GM19463 (cell line): Measurements from ENCODE around the gene KDM5B.
"Not testable (repeated sequence)": the region's sequence is repeated elsewhere in the genome, so short reads cannot be mapped to it uniquely, and the experiment has no call there.

Experiments
- ATAC-seq: cut with Tn5 transposase; IDR thresholded peaks from one replicate; pipeline ENCODE4 v1.9.1; 2021; ENCODE audit warnings: mild to moderate bottlenecking, moderate library complexity; ENCODE audit not compliant: unreplicated experiment

Gene KDM5B

GRCh38 chr1:202794051-202794740 lies 14.0 kb downstream of the KDM5B start:
- ATAC-seq: no peak

DNA sequence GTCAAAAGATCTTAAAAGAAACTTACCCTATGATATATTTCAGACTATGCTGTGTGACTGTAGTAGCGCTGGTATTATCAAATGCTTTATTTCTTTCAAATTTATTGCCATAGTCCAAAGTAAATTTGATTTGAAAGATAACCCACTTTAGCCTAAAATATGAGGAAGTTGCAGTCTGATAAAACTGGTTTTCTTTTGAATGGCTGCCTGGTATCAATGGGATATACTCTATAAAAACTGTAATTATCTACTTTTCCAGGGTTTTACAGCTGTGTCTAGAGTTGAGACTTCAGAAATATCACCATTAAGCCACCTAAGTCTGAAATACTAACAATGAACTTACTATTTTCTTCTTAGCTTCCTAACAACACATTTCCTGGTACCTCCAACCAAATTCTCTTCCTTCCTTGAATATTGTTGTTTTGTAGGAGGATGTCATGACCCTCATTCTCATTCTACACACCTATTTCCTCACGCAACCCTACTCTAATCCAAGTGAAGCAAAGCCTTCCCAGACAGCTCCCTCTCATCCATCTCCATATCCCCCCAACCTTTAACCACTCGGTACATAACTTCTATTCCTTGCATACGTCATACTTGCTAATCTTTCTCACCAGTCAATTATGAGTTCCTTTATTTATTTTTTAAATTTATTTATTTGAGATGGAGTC lies 17.0 kb downstream of the KDM5B start:
- ATAC-seq: no peak

DNA sequence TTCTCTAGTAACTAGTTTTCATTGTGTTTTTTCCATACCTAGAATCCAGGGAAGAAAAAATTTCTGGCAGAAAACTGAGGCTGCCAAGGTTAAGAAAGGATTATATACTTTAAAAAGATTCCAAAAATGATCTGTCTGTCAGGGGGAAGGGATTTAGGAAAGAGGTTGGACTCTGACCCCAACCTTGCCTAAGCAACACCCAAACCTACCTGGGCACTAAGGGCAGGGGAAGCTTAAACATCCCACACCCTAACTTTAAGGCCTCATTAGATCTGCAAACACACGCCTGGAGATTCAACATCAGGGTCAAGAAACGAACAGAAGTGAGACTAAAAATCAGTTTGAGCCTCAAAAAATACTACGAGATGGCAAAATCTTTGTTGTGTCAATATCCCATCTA lies 19.4 kb downstream of the KDM5B start:
- ATAC-seq: no peak

DNA sequence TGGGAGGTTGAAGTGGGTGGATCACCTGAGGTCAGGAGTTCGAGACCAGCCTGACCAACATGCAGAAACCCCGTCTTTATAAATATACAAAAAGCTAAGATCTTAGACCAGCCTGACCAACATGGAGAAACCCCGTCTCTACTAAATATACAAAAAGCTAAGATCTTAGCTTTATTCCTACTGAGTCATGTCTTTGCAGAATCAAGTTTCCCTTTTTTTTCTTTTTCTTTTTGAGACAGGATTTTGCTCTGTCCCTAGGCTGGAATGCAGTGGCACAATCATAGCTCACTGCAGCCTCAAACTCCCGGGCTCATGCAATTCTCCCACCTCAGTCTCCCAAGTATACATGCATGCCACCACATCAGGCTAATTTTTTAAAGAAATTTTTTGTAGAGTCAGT lies 21.4 kb downstream of the KDM5B start:
- ATAC-seq: no peak

- ATAC-seq: no peak
Measured at GRCh38 chr1:202781180-202781579, 27.0 kb downstream of the KDM5B start.

GRCh38 chr1:202770135-202770534 lies 38.1 kb downstream of the KDM5B start:
- no peak for ATAC-seq

GRCh38 chr1:202765721-202766120 lies 42.5 kb downstream of the KDM5B start:
- no peak for ATAC-seq

GRCh38 chr1:202762019-202762418 lies 46.2 kb downstream of the KDM5B start:
- no peak for ATAC-seq

DNA sequence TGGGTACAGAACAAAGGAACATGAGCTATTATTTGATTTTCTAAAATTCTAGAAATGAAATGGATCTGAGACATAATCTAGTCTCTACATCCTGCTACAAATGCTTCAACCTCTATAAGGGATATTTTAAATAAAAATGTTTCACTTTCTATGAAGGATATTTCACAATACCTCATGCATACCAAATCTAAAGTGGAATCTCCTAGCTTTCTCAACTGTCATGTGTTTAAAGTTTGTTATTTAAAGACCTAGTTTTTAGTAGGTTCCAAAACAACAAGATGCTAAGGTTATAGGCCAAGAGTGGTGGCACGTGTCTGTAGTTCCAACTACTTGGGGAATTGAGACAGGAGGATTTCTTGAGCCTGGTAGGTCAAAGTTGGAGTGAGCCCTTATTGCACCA lies 47.6 kb downstream of the KDM5B start:
- ATAC-seq: no peak

DNA sequence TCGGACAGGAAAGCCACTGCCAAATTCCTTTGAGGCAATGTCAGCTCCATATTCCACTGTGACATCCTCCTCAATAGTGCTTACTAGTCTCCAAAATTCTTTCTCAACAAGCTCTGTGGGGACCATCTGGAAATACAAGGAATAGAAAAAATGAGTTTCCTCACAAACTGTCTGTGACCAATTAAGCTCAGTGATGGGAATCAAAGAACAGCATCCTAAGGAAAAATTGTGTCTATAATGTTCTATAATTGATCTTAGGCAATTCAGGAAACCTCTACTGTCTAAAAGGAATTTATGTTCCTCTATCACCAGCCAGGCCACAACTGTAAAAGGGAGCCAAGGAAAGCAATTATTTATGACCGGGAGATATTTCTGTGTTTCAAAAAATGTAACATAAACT lies 51.8 kb downstream of the KDM5B start:
- no peak for ATAC-seq

GRCh38 chr1:202754293-202754692 lies 53.9 kb downstream of the KDM5B start:
- ATAC-seq: no peak

GRCh38 chr1:202752774-202753173 lies 55.4 kb downstream of the KDM5B start:
- no peak for ATAC-seq

DNA sequence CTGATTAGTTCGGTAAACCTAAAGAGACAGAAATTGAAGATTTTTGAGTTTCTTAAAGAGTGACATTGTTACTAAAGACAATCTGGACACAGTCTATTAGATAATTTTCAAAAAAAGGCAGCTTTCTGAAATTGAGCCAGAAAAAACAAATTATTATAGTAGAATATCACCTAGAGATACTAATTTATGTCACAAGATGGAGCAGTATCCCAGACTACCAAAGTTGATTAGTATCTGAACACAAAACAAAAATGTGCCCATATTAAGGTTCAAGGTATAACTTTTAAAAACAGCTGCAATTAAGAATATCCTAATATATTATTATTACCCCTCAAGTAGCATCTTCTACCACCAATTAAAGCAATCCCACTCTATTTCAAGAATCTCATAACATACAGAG lies 57.5 kb downstream of the KDM5B start:
- no peak for ATAC-seq

DNA sequence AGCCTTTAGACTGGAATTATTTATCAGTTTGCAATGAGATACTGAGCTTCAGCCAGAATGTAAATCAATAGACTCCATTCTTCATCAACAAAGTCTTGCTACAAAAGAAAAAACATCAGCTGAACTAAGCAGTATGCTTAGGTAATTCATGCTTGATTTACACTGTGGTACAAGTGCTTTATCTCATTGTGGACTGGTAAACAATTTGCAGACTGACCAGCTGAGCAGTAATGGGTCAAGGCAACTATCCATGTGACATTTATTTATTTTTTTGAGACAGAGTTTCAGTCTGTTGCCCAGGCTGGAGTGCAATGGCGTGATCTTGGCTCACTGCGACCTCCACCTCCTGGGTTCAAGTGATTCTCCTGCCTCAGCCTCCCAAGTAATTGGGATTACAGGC lies 58.2 kb downstream of the KDM5B start:
- ATAC-seq: no peak

DNA sequence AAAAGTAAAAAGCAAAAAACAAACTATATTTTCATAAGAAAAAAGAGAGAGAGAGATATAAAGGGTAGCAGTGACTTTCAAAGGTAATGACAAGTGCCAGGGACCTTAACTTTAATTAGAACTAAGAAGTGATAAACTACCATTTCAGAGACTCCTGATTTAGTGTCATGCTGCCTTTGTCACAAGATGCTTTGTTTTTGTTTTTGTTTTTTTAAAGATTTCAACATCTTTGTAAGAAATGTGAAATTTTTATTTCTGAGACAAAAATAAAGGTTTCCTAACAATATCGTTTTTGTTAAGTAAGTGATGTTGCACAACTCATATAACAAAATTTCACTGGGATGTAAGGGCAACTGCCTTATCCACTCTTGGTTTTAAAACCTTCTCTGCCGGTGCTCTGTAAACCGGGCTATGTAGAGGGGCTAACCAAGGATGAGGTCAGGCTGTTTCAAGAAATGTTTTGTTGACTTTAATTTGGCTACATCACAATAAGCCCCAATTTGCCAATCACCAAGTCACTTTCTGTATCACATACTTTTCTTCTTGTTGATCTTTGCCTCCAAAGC lies 62.8 kb downstream of the KDM5B start:
- ATAC-seq: no peak

DNA sequence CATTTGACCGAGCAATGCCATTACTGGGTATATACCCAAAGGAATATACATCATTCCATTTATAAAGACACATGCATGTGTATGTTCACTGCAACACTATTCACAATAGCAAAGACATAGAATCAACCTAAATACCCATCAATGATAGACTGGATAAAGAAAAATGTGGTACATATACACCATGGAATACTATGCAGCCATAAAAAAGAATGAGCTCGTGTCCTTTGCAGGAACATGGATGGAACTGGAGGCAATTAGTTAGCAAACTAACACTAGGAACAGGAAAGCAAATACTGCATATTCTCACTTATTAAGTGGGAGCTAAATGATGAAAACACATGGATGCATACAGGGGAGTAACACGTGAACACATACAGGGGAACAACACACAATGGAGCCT lies 63.5 kb downstream of the KDM5B start:
- not testable (repeated sequence) for ATAC-seq

DNA sequence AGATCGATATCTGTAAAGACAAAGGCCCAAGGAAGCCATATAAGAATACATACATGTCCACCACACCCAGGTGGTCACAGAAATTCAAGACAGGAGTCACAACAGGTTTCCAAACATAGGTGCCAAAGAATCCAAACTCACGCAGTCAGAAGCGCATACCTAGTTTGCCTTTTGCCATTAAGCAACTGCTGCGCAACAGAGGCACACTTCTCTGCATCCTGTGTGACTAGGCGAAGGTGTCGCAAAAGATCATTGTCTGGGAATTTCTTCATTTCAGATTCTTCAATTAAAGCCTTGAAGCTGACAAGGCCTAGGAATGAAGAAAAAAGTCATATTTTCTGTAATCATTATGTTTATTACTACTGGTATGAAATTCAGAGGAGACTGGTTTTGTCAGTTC lies 65.7 kb downstream of the KDM5B start:
- no peak for ATAC-seq

GRCh38 chr1:202733251-202733650 lies 75.0 kb downstream of the KDM5B start:
- ATAC-seq: no peak

DNA sequence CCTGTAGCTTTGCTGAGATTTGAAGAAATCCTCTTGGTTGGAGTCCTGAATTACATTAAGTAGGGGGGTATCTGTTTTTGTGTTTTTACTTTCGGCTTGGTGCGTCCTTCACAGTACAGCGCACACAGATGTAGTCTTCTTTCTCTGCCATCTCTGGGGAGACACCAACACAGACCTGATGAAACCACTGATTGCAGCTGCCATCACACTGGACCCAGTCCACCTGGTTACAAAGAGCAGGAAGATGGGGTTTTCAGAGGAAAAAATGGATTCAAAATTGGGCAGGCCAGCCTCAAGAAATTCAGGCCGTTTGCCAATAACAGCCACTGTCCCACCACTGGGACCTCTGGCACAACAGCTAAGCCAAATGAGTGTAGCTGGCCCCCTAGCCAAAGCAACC lies 79.3 kb downstream of the KDM5B start:
- ATAC-seq: no peak

DNA sequence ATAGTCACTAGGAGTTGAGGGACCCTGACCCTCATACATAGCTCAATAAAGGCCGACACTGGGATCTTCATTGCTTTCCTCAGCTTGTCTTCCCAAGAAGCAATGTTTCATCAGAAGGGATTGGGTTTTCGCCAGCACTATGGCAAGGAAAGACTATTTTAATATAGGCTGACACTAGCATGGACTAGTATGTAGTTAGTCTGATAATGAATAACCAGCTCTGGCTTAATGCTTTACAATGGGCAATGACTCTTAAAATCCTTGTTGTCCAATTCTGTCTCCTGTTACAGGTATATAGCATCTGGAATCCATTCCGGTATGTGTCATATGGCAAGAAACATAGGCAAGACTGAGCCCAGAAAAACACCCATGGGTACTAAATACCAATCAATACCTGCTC lies 82.7 kb downstream of the KDM5B start:
- no peak for ATAC-seq

DNA sequence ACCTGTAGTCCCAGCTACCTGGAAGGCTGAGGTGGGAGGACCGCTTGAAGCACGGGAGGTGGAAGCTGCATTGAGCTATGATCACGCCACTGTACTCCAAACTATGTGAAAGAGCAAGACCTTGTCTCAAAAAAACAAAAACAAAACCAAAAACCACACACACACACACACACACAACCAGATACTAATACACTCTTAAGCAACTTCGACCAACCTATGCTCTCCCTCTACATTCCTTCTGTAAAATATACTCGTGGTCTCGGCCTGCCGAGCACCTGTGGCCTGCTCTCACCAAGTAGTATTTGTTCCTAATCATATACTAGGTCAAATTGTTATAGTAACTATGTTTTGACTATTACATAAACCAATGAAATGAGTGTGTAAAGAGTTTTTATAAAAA lies 84.5 kb downstream of the KDM5B start:
- ATAC-seq: no peak

DNA sequence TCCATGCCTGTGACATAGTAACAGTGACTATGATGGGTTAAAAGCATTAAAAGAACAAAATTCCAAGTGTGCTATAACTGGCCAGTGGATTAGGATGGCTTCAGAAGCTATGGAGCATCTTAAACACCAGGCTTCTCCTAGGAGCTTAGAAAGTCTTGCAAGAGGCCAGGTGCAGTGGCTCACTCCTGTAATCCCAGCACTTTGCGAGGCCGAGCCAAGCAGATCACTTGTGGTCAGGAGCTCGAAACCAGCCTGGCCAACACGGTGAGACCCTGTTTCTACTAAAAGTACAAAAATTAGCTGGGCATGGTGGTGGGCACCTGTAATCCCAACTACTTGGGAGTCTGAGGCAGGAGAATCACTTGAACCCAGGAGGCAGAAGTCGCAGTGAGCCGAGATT lies 85.2 kb downstream of the KDM5B start:
- not testable (repeated sequence) for ATAC-seq

- no peak for ATAC-seq
Measured at GRCh38 chr1:202716654-202717053, 91.6 kb downstream of the KDM5B start.
